OCI-LY7 (cell line): ENCODE results near the gene COQ8B. TPM values are rescaled to one million over a fixed set of nuclear protein-coding genes. Genes with fewer than 3 reads are reported as not detected.

ENCODE experiments used
- BruUV-seq: library from RNA; stranded (reverse); fragments of 400-500 nt; replicated peaks from 2 replicates; lab custom pipeline; 2021; lab: Mats Ljungman, UMichigan
- CTCF ChIA-PET: fragments of 300-600 bp; sonication (Branson Sonifier 250); formaldehyde crosslinking; loops from one replicate; lab custom pipeline; 2022; ENCODE audit warnings: antibody characterized with exemption; ENCODE audit not compliant: unreplicated experiment; lab: Charles Lee
- POLR2A ChIA-PET: fragments of 300-600 bp; sonication (Branson Sonifier 250); formaldehyde crosslinking; loops from one replicate; lab custom pipeline; 2022; ENCODE audit warnings: antibody characterized with exemption; lab: Charles Lee
- DNase-seq: peaks from one replicate; pipeline ENCODE4 v3.0.0-alpha.2; 2015; ENCODE audit warnings: low spot score
- H2AFZ ChIP-seq: fragments of 200-600 bp; sonication (generic), shearing (Covaris generic); 2 replicates; pipeline ENCODE4 v1.6.1; 2014; ENCODE audit warnings: mild to moderate bottlenecking, antibody characterized with exemption, low read length, moderate library complexity
- H3K27ac ChIP-seq: fragments of 200-600 bp; sonication (generic); 2 replicates; pipeline ENCODE4 v1.5.1; 2014; ENCODE audit warnings: mixed run types, low read depth, mild to moderate bottlenecking, moderate library complexity, low read length, inconsistent platforms; ENCODE audit not compliant: poor library complexity, severe bottlenecking
- H3K36me3 ChIP-seq: fragments of 200-600 bp; sonication (generic); 2 replicates; pipeline ENCODE4 v1.6.1; 2014; ENCODE audit warnings: mild to moderate bottlenecking, antibody characterized with exemption, low read length, moderate library complexity, mixed read lengths; ENCODE audit not compliant: insufficient read depth
- H3K4me1 ChIP-seq: fragments of 200-600 bp; sonication (generic); 2 replicates; pipeline ENCODE4 v1.5.1; 2014; ENCODE audit warnings: mild to moderate bottlenecking, low read length; ENCODE audit not compliant: insufficient read depth, poor library complexity, severe bottlenecking
- H3K4me2 ChIP-seq: fragments of 200-600 bp; sonication (generic); 2 replicates; pipeline ENCODE4 v1.6.1; 2014; ENCODE audit warnings: mild to moderate bottlenecking, low read length
- H3K4me3 ChIP-seq: fragments of 200-600 bp; sonication (generic); 2 replicates; pipeline ENCODE4 v1.5.1; 2014; ENCODE audit warnings: mild to moderate bottlenecking, low read depth, low read length; ENCODE audit not compliant: poor library complexity, severe bottlenecking
- H3K79me2 ChIP-seq: fragments of 200-600 bp; sonication (generic); 2 replicates; pipeline ENCODE4 v1.6.1; 2016; ENCODE audit warnings: low read depth, mild to moderate bottlenecking, low read length, moderate library complexity, mixed read lengths; ENCODE audit not compliant: insufficient read depth
- H3K9me2 ChIP-seq: fragments of 200-600 bp; sonication (generic); 2 replicates; pipeline ENCODE4 v1.6.1; 2016; ENCODE audit warnings: mild to moderate bottlenecking, low read length, mixed read lengths; ENCODE audit not compliant: insufficient read depth
- H3K9me3 ChIP-seq: fragments of 200-600 bp; sonication (generic); 2 replicates; pipeline ENCODE4 v1.6.1; 2014; ENCODE audit warnings: mild to moderate bottlenecking, mixed run types, low read length, mixed read lengths
- H4K20me1 ChIP-seq: fragments of 200-600 bp; sonication (generic); 2 replicates; pipeline ENCODE4 v1.6.1; 2014; ENCODE audit warnings: mild to moderate bottlenecking, antibody characterized with exemption, low read length, moderate library complexity, mixed read lengths; ENCODE audit not compliant: insufficient read depth
- CTCF ChIP-seq: fragments of 200-600 bp; sonication (generic); conservative IDR thresholded peaks from 2 replicates; pipeline ENCODE4 v1.5.1; 2014; ENCODE audit warnings: mild to moderate bottlenecking, antibody characterized with exemption, low read length, moderate library complexity, mixed read lengths
- EZH2phosphoT487 ChIP-seq: fragments of 200-600 bp; sonication (generic); IDR thresholded peaks from 2 replicates; pipeline ENCODE4 v1.6.1; 2018; ENCODE audit warnings: low read depth, borderline replicate concordance, mild to moderate bottlenecking, mixed run types, antibody characterized with exemption, low read length, moderate library complexity, mixed read lengths
- intact Hi-C: fragments of 100-400 bp; cut with micrococcal nuclease; formaldehyde crosslinking; loops from one replicate; pipeline ENCODE4 v1.10.0; 2022; ENCODE audit not compliant: unreplicated experiment
- total RNA-seq, 2 experiments: library from RNA; depleted of rRNA in 1 of 2; stranded (reverse); fragments of >200 nt in 1 of 2; shearing (Covaris generic) in 1 of 2; gene quantifications; 2 replicates each; pipeline ENCODE4 v1.2.3, GENCODE V29; 2014 to 2022

Gene COQ8B
- total RNA-seq, 2 experiments from 2014 or later: 34.6 to 34.9 TPM

- H4K20me1 ChIP-seq: no peaks in the 10 kb centered on the region
- no peak overlapping the region for H3K4me2 ChIP-seq
- H3K36me3 ChIP-seq: no peaks in the 10 kb centered on the region
- intact Hi-C loops: no loop called here
- no peaks in the 10 kb centered on the region for H3K79me2 ChIP-seq
- no peaks in the 10 kb centered on the region for H3K9me3 ChIP-seq
- no peak overlapping the region for H3K4me3 ChIP-seq
- no TSS peak for BruUV-seq
- H2AFZ ChIP-seq: no peak overlapping the region
- H3K27ac ChIP-seq: no peak overlapping the region
- ChIA-PET POLR2A (no interaction called here), CTCF (no interaction called here)
- DNase-seq: no peak
- peaks cover 6% of the 10 kb centered on the region for H3K4me1 ChIP-seq
- no peaks in the 10 kb centered on the region for H3K9me2 ChIP-seq
- TF ChIP-seq EZH2phosphoT487 (no peak), CTCF (no peak)
These were observed 31.6 kb downstream of the COQ8B start for GRCh38 chr19:40685016-40685526.

- intact Hi-C loops: no loop called here
- H3K4me2 ChIP-seq: no peak overlapping the region
- no TSS peak for BruUV-seq
- H3K27ac ChIP-seq: no peak overlapping the region
- H3K9me3 ChIP-seq: no peaks in the 10 kb centered on the region
- no peak overlapping the region for H2AFZ ChIP-seq
- ChIA-PET CTCF (no interaction called here), POLR2A (no interaction called here)
- no peaks in the 10 kb centered on the region for H3K4me1 ChIP-seq
- no peaks in the 10 kb centered on the region for H3K79me2 ChIP-seq
- H4K20me1 ChIP-seq: no peaks in the 10 kb centered on the region
- no peaks in the 10 kb centered on the region for H3K9me2 ChIP-seq
- DNase-seq: no peak
- TF ChIP-seq CTCF (no peak), EZH2phosphoT487 (no peak)
- H3K36me3 ChIP-seq: no peaks in the 10 kb centered on the region
- no peak overlapping the region for H3K4me3 ChIP-seq
These were observed 32.4 kb downstream of the COQ8B start for GRCh38 chr19:40684280-40684679.

GRCh38 chr19:40683437-40683836 is 33.2 kb downstream of the COQ8B start:
- ChIA-PET POLR2A (no interaction called here), CTCF (interaction anchor here (0.6 kb wide), 1 partner anchor 145 kb away, joined by 3 read pairs; no protein-coding TSS in a partner anchor)
- TF ChIP-seq CTCF (no peak), EZH2phosphoT487 (no peak)
- no peaks in the 10 kb centered on the region for H3K9me2 ChIP-seq
- no peak for DNase-seq
- BruUV-seq: no TSS peak
- no peak overlapping the region for H3K27ac ChIP-seq
- H3K36me3 ChIP-seq: no peaks in the 10 kb centered on the region
- H3K4me2 ChIP-seq: no peak overlapping the region
- no peaks in the 10 kb centered on the region for H3K4me1 ChIP-seq
- no peak overlapping the region for H2AFZ ChIP-seq
- no peak overlapping the region for H3K4me3 ChIP-seq
- no peaks in the 10 kb centered on the region for H4K20me1 ChIP-seq
- H3K79me2 ChIP-seq: no peaks in the 10 kb centered on the region
- H3K9me3 ChIP-seq: no peaks in the 10 kb centered on the region
- intact Hi-C loops: no loop called here
